SK-N-SH treated with all-trans-retinoic acid at 6 μM for 48 hours (cell line): ENCODE data around the gene FLYWCH2.
"Not testable (repeated sequence)": the region's sequence is repeated elsewhere in the genome, so short reads cannot be mapped to it uniquely, and the experiment has no call there.

Source experiments
- ATAC-seq: fragments of 200-7000 bp; cut with Tn5 transposase; 3 replicates; pipeline ENCODE4 v1.9.1; 2020; ENCODE audit warnings: mild to moderate bottlenecking, moderate library complexity
- ARNTL ChIP-seq: fragments of 450-650 bp; formaldehyde crosslinking; IDR thresholded peaks from 2 replicates; pipeline ENCODE4 v1.5.0; 2020; ENCODE audit warnings: low read depth, mild to moderate bottlenecking, moderate library complexity, borderline replicate concordance
- BACH2 ChIP-seq: fragments of 250-450 bp; sonication (Bioruptor Pico); IDR thresholded peaks from 2 replicates; pipeline ENCODE4 v1.9.0; 2021; ENCODE audit warnings: mild to moderate bottlenecking, borderline replicate concordance
- CSDC2 ChIP-seq: fragments of 250-450 bp; sonication (Bioruptor Pico); IDR thresholded peaks from 2 replicates; pipeline ENCODE4 v1.5.0; 2020; ENCODE audit warnings: mild to moderate bottlenecking, moderate library complexity
- ESRRG ChIP-seq: fragments of 250-450 bp; sonication (Bioruptor Pico); IDR thresholded peaks from 2 replicates; pipeline ENCODE4 v1.6.1; 2021; ENCODE audit warnings: mild to moderate bottlenecking
- GLIS3 ChIP-seq: fragments of 250-450 bp; sonication (Bioruptor Pico); IDR thresholded peaks from 2 replicates; pipeline ENCODE4 v1.5.0; 2020; ENCODE audit warnings: mild to moderate bottlenecking, moderate library complexity
- ISL1 ChIP-seq: fragments of 250-450 bp; sonication (Bioruptor Pico); IDR thresholded peaks from 2 replicates; pipeline ENCODE4 v2.1.2; 2022; ENCODE audit warnings: mild to moderate bottlenecking, moderate library complexity
- OSR1 ChIP-seq: fragments of 250-450 bp; sonication (Bioruptor Pico); IDR thresholded peaks from 2 replicates; pipeline ENCODE4 v1.8.0; 2022; ENCODE audit warnings: moderate library complexity, mild to moderate bottlenecking, inconsistent platforms
- PPARA ChIP-seq: fragments of 250-450 bp; sonication (Bioruptor Pico); IDR thresholded peaks from 2 replicates; pipeline ENCODE4 v1.5.0; 2020; ENCODE audit warnings: mild to moderate bottlenecking, borderline replicate concordance
- RARB ChIP-seq: fragments of 250-450 bp; sonication (Bioruptor Pico); IDR thresholded peaks from 2 replicates; pipeline ENCODE4 v1.8.0; 2021; ENCODE audit warnings: mild to moderate bottlenecking, moderate library complexity
- TCF4 ChIP-seq: fragments of 250-450 bp; sonication (Bioruptor Pico); IDR thresholded peaks from 2 replicates; pipeline ENCODE4 v1.8.0; 2021; ENCODE audit warnings: mild to moderate bottlenecking, moderate library complexity, borderline replicate concordance
- TOX ChIP-seq: fragments of 250-450 bp; sonication (Bioruptor Pico); IDR thresholded peaks from 2 replicates; pipeline ENCODE4 v1.8.0; 2021; ENCODE audit warnings: mild to moderate bottlenecking, moderate library complexity, borderline replicate concordance
- ZC3H10 ChIP-seq: fragments of 250-450 bp; sonication (Bioruptor Pico); IDR thresholded peaks from 2 replicates; pipeline ENCODE4 v1.5.1; 2021; ENCODE audit warnings: mild to moderate bottlenecking, moderate library complexity
- ZFP3 ChIP-seq: fragments of 250-450 bp; sonication (Bioruptor Pico); IDR thresholded peaks from 2 replicates; pipeline ENCODE4 v1.5.0; 2020; ENCODE audit warnings: mild to moderate bottlenecking, moderate library complexity
- ZFP30 ChIP-seq: fragments of 450-650 bp; formaldehyde crosslinking; IDR thresholded peaks from 2 replicates; pipeline ENCODE4 v1.5.0; 2022; ENCODE audit warnings: mild to moderate bottlenecking, moderate library complexity
- ZNF565 ChIP-seq: fragments of 450-650 bp; formaldehyde crosslinking; conservative IDR thresholded peaks from 2 replicates; pipeline ENCODE4 v1.5.0; 2020; ENCODE audit warnings: low read depth, mild to moderate bottlenecking, moderate library complexity
- ZNF70 ChIP-seq: fragments of 450-650 bp; formaldehyde crosslinking; IDR thresholded peaks from 2 replicates; pipeline ENCODE4 v1.5.0; 2020; ENCODE audit warnings: mild to moderate bottlenecking, moderate library complexity
- ZNF8 ChIP-seq: fragments of 450-650 bp; formaldehyde crosslinking; IDR thresholded peaks from 2 replicates; pipeline ENCODE4 v1.5.0; 2020; ENCODE audit warnings: mild to moderate bottlenecking, moderate library complexity
- TF ChIP-seq, protein P1 (sequence below): fragments of 250-450 bp; sonication (Bioruptor Pico); IDR thresholded peaks from 2 replicates; pipeline ENCODE4 v1.8.0; 2021; ENCODE audit warnings: low read depth, mild to moderate bottlenecking, moderate library complexity, borderline replicate concordance
- TF ChIP-seq, protein P2 (sequence below): fragments of 250-450 bp; sonication (Bioruptor Pico); IDR thresholded peaks from 2 replicates; pipeline ENCODE4 v1.5.1; 2020; ENCODE audit warnings: low read depth, mild to moderate bottlenecking, moderate library complexity
- TF ChIP-seq, protein P3 (sequence below): fragments of 250-450 bp; sonication (Bioruptor Pico); IDR thresholded peaks from 2 replicates; pipeline ENCODE4 v1.5.0; 2020; ENCODE audit warnings: mild to moderate bottlenecking, moderate library complexity
- TF ChIP-seq, protein P4 (sequence below): fragments of 250-450 bp; sonication (Bioruptor Pico); IDR thresholded peaks from 2 replicates; pipeline ENCODE4 v1.8.0; 2020; ENCODE audit warnings: mild to moderate bottlenecking, moderate library complexity, borderline replicate concordance
- TF ChIP-seq, protein P5 (sequence below): fragments of 250-450 bp; sonication (Bioruptor Pico); IDR thresholded peaks from 2 replicates; pipeline ENCODE4 v1.5.1; 2021; ENCODE audit warnings: mild to moderate bottlenecking, moderate library complexity

FLYWCH2 gene

DNA sequence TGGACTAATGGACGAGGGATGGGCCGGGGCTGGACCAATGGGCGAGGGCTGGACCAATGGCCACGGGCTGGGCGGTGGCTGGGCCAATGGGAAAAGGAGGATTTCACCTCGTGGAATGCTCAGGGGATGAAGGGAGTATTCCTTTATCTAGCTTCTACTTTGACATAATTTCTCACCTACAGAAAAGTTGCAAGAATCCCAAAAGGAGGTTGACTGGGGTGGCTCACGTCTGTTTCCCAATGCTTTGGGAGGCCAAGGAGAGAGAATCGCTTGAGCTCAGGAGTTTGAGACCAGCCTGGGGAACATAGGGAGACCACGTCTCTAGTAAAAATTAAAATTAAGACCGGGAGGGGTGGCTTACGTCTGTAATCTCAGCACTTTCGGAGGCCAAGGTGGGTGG, 23.0 kb downstream of the FLYWCH2 start (continued):
- TF ChIP-seq, protein P1, sequence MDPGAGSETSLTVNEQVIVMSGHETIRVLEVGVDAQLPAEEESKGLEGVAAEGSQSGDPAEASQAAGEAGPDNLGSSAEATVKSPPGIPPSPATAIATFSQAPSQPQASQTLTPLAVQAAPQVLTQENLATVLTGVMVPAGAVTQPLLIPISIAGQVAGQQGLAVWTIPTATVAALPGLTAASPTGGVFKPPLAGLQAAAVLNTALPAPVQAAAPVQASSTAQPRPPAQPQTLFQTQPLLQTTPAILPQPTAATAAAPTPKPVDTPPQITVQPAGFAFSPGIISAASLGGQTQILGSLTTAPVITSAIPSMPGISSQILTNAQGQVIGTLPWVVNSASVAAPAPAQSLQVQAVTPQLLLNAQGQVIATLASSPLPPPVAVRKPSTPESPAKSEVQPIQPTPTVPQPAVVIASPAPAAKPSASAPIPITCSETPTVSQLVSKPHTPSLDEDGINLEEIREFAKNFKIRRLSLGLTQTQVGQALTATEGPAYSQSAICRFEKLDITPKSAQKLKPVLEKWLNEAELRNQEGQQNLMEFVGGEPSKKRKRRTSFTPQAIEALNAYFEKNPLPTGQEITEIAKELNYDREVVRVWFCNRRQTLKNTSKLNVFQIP = no peak
- TF ChIP-seq TCF4 (CRISPR knock-in tag) = no peak
- no peak for TF ChIP-seq ZFP30 (CRISPR knock-in tag)
- no peak for TF ChIP-seq ISL1 (CRISPR knock-in tag)
- TF ChIP-seq BACH2 (CRISPR knock-in tag) = no peak

DNA sequence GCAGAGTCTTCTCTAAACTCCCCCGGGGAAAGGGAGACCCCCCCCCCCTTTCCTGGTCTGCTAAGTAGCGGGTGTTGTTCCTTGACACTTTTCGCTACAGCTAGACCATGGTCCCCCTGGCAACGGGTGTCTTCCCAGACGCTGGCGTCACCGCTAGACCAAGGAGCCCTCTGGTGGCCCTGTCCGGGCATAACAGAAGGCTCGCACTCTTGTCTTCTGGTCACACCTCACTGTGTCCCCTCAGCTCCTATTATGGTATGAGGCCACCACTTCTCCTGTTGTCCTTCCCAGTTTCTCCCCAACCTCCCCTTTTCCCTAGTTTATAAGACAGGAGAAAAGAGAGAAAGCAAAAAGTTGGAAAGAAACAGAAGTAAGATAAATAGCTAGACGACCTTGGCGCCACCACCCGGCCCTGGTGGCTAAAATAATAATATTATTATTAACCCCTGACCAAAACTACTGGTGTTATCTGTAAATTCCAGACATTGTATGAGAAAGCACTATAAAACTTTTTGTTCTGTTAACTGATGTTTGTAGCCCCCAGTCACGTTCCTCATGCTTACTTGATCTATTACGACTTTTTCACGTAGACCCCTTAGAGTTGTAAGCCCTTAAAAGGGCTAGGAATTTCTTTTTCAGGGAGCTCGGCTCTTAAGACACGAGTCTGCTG, 24.2 kb downstream of the FLYWCH2 start:
- ATAC-seq = not testable (repeated sequence)

DNA sequence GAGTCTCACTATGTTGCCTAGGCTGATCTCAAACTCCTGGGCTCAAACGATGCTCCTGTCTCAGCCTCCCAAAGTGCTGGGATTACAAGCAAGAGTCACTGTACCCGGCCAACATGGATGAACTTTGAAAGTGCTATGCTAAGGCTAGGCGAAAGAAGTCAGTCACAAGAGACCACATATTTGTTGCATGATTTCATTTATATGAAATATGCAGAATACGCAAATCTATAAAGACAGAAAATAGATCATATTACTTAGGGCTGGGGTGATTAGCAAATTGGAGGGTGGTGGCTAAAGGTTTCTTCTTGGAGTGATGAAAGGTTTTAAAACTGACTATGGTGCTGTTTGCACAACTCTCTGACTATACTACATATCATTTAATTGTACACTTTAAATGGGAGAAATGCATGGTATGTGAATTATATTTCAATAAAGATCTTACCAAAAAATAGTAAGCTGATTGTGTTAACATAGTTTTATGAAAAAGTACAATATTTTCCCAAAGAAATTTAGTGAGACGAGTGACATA, 27.5 kb downstream of the FLYWCH2 start:
- ATAC-seq = no peak
- TF ChIP-seq ZNF565 (CRISPR knock-in tag) (no peak), BACH2 (CRISPR knock-in tag) (no peak), ESRRG (CRISPR knock-in tag) (no peak), ISL1 (CRISPR knock-in tag) (no peak)
- TF ChIP-seq, protein P2, sequence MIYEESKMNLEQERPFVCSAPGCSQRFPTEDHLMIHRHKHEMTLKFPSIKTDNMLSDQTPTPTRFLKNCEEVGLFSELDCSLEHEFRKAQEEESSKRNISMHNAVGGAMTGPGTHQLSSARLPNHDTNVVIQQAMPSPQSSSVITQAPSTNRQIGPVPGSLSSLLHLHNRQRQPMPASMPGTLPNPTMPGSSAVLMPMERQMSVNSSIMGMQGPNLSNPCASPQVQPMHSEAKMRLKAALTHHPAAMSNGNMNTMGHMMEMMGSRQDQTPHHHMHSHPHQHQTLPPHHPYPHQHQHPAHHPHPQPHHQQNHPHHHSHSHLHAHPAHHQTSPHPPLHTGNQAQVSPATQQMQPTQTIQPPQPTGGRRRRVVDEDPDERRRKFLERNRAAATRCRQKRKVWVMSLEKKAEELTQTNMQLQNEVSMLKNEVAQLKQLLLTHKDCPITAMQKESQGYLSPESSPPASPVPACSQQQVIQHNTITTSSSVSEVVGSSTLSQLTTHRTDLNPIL = no peak
- TF ChIP-seq, protein P1 = no peak

DNA sequence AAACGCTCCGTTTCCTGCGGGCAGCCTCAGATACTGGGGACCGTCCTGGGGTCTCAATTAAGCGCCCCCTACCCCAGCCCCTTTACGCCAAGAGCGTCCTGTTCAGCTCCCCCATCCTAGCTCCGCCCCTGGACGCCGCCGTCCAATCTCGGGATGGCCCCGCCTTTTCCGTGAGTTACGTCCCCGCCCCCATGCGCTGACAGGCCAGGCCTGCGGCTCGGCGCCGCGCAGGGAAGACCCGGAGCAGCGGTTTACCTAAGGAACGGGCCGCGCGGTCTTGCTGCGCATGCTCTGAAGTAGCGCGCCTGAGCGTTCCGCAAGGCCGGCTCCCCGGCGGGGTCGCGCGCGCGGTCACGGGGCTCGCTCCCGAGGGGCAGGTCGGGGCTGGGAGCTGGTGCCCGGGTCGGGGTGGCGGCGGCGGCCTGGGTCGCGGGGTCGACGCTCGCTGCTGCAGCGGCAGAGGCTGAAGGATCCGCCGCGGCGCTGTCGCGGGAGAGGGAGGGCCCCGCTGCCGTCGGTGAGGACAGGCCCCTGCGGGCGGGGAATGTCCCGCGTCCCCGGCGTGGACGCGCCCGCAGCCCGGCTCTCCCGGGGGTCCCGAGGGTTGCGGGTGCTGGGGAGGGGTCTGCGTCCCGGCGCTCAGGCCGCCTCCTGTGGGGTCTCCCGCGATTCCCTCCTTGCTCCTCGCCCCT, 28.8 kb downstream of the FLYWCH2 start, which contains the start of gene FLYWCH1:
FLYWCH1 (plus strand) TSS at position 294 of the 692 bp plus-strand sequence. CDS start 17,755 bp downstream, outside the sequence.
- ATAC-seq = peak; percentile 89
- no peak for TF ChIP-seq RARB (CRISPR knock-in tag)
- TF ChIP-seq ISL1 (CRISPR knock-in tag) = no peak
- TF ChIP-seq, protein P3, sequence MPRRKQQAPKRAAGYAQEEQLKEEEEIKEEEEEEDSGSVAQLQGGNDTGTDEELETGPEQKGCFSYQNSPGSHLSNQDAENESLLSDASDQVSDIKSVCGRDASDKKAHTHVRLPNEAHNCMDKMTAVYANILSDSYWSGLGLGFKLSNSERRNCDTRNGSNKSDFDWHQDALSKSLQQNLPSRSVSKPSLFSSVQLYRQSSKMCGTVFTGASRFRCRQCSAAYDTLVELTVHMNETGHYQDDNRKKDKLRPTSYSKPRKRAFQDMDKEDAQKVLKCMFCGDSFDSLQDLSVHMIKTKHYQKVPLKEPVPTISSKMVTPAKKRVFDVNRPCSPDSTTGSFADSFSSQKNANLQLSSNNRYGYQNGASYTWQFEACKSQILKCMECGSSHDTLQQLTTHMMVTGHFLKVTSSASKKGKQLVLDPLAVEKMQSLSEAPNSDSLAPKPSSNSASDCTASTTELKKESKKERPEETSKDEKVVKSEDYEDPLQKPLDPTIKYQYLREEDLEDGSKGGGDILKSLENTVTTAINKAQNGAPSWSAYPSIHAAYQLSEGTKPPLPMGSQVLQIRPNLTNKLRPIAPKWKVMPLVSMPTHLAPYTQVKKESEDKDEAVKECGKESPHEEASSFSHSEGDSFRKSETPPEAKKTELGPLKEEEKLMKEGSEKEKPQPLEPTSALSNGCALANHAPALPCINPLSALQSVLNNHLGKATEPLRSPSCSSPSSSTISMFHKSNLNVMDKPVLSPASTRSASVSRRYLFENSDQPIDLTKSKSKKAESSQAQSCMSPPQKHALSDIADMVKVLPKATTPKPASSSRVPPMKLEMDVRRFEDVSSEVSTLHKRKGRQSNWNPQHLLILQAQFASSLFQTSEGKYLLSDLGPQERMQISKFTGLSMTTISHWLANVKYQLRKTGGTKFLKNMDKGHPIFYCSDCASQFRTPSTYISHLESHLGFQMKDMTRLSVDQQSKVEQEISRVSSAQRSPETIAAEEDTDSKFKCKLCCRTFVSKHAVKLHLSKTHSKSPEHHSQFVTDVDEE = peak; percentile 99
- TF ChIP-seq, protein P4, sequence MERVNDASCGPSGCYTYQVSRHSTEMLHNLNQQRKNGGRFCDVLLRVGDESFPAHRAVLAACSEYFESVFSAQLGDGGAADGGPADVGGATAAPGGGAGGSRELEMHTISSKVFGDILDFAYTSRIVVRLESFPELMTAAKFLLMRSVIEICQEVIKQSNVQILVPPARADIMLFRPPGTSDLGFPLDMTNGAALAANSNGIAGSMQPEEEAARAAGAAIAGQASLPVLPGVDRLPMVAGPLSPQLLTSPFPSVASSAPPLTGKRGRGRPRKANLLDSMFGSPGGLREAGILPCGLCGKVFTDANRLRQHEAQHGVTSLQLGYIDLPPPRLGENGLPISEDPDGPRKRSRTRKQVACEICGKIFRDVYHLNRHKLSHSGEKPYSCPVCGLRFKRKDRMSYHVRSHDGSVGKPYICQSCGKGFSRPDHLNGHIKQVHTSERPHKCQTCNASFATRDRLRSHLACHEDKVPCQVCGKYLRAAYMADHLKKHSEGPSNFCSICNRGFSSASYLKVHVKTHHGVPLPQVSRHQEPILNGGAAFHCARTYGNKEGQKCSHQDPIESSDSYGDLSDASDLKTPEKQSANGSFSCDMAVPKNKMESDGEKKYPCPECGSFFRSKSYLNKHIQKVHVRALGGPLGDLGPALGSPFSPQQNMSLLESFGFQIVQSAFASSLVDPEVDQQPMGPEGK (CRISPR knock-in tag) = no peak
- no peak for TF ChIP-seq TOX (CRISPR knock-in tag)
- peak; percentile 81; the same call in 1 of the 2 replicates for TF ChIP-seq PPARA (CRISPR knock-in tag)
- TF ChIP-seq ZFP3 (CRISPR knock-in tag) = peak; percentile 86
- 0 out of 2 replicates have a peak, but pooled peaks have one; percentile 48 for TF ChIP-seq OSR1 (CRISPR knock-in tag)
- no peak for TF ChIP-seq ZNF8 (CRISPR knock-in tag)
- TF ChIP-seq ESRRG (CRISPR knock-in tag) = no peak
- TF ChIP-seq ARNTL (CRISPR knock-in tag) = no peak
- TF ChIP-seq, protein P1 = no peak
- 0 out of 2 replicates have a peak, but pooled peaks have one; percentile 37 for TF ChIP-seq ZNF565 (CRISPR knock-in tag)
- TF ChIP-seq, protein P5, sequence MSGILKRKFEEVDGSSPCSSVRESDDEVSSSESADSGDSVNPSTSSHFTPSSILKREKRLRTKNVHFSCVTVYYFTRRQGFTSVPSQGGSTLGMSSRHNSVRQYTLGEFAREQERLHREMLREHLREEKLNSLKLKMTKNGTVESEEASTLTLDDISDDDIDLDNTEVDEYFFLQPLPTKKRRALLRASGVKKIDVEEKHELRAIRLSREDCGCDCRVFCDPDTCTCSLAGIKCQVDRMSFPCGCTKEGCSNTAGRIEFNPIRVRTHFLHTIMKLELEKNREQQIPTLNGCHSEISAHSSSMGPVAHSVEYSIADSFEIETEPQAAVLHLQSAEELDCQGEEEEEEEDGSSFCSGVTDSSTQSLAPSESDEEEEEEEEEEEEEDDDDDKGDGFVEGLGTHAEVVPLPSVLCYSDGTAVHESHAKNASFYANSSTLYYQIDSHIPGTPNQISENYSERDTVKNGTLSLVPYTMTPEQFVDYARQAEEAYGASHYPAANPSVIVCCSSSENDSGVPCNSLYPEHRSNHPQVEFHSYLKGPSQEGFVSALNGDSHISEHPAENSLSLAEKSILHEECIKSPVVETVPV (CRISPR knock-in tag) = no peak
- peak; percentile 33; the same call in 1 of the 2 replicates for TF ChIP-seq ZFP30 (CRISPR knock-in tag)
- TF ChIP-seq ZC3H10 (CRISPR knock-in tag) = no peak
- TF ChIP-seq CSDC2 (CRISPR knock-in tag) = peak; percentile 95
- peak; percentile 73; the same call in 1 of the 2 replicates for TF ChIP-seq GLIS3 (CRISPR knock-in tag)
- TF ChIP-seq ZNF70 = no peak
